Activated naive CD4-positive, alpha-beta T cell (primary cell): ENCODE data around the gene USP2.

Source experiments
- DNase-seq, 4 experiments: peaks; one replicate each; lab custom pipeline; 2025; lab: John Stamatoyannopoulos, UW

USP2 gene

DNA sequence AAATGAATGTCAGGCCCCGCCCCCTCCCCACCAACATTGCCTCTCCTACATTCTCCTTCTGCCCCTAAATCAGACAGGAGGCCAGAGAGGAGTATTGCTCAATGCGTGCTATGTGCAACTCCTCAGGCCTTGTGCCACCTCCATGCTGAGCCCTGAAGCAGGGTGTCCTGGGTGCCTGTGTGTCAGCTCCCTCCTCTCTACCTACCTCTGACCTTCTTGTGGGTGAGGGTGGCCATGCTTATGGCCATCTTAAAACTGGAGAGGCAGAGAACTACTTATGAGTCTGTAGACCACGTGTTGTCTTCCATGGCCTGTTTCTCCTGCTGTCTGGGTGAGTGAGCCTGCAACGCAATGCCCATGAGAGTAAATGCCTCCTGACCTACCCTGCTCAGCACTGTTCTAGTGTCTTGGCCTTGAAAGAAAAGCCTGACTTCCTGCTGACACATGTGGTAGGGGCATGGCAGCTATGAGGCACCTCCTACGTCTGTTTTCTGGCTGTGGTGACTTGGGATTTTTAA lies 75.1 kb downstream of the USP2 start:
- peak in 2 of 4 experiments; percentile 21 to 25 for DNase-seq

DNA sequence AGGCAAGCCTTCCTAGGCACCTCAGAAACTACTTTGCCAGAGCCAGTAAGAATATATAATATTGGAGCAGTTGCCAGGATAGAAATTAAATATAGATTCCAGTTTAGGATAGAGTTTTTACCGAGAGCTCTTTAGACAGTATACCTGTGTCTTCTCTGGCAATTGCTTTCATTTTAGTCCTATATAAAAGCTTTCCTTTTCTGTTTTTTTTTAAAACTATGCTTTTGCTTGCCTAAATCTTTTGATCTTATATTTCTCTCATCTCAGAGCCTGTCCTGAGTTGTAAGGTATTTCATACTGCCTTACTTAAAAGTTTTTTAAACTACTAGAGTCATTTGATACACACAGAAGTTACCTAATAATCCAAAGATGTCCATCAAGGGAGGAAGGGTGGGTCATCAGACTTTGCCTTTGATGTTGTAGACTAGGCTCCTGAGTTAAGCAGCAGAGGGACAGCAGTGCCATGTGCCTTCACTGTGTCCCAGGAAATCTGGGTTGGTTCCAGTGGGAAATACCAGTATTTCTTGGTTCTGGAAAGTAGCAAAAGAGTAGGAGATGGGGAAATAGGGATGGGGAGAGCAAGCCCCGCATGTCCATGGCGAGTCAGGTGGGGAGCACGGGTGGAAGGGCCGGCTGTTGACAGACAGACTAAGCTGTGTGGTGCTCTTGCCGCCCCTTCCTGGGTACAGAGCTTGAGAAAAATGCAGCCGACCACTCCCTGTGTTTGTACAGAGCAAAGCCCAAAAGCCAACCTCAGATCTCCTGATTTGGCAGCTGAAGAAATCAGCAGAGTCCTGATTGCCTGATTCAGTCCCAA lies 75.7 kb downstream of the USP2 start:
- no peak for DNase-seq
